Stimulated activated CD8-positive, alpha-beta memory T cell treated with anti-CD3 and anti-CD28 coated beads, Interleukin-2, amount 100 ng/mL, for 48 hours (primary cell): Measurements from ENCODE around the gene CHMP4B.

ENCODE experiments used
- DNase-seq, 2 donors: peaks; one replicate each; pipeline ENCODE4 v3.0.0-alpha.2; 2020; ENCODE audit warnings: low read depth in 2 of 2

The CHMP4B gene

GRCh38 chr20:33838035-33838864 is 27.1 kb downstream of the CHMP4B start:
- no peak for DNase-seq

GRCh38 chr20:33839591-33839990 is 28.4 kb downstream of the CHMP4B start:
- DNase-seq, result no peak

- no peak for DNase-seq
These were observed 29.0 kb downstream of the CHMP4B start for GRCh38 chr20:33840160-33840559.

GRCh38 chr20:33840759-33841435 is 29.7 kb downstream of the CHMP4B start:
- no peak for DNase-seq

- DNase-seq, result no peak
These were observed 30.3 kb downstream of the CHMP4B start for GRCh38 chr20:33841436-33841799.

- DNase-seq, result no peak
These were observed 31.2 kb downstream of the CHMP4B start for GRCh38 chr20:33842346-33842745.

GRCh38 chr20:33843050-33843449 is 31.9 kb downstream of the CHMP4B start:
- DNase-seq, result no peak

GRCh38 chr20:33843854-33844253 is 32.7 kb downstream of the CHMP4B start:
- no peak for DNase-seq

- no peak for DNase-seq
These were observed 35.3 kb downstream of the CHMP4B start for GRCh38 chr20:33846291-33846935.

- DNase-seq, result no peak
These were observed 35.9 kb downstream of the CHMP4B start for GRCh38 chr20:33847006-33847405.

GRCh38 chr20:33848391-33848790 is 37.2 kb downstream of the CHMP4B start:
- no peak for DNase-seq

GRCh38 chr20:33850159-33850558 is 39.0 kb downstream of the CHMP4B start:
- no peak for DNase-seq

GRCh38 chr20:33851842-33852466 is 40.8 kb downstream of the CHMP4B start:
- DNase-seq, result no peak

GRCh38 chr20:33852626-33853506 is 41.7 kb downstream of the CHMP4B start:
- DNase-seq, result no peak

GRCh38 chr20:33853507-33853813 is 42.3 kb downstream of the CHMP4B start:
- DNase-seq, result no peak

GRCh38 chr20:33857722-33858563 is 46.8 kb downstream of the CHMP4B start:
- DNase-seq, result no peak

- DNase-seq, result no peak
These were observed 47.5 kb downstream of the CHMP4B start for GRCh38 chr20:33858666-33859065.

GRCh38 chr20:33859157-33859695 is 48.1 kb downstream of the CHMP4B start:
- no peak for DNase-seq

- DNase-seq, result no peak
These were observed 48.6 kb downstream of the CHMP4B start for GRCh38 chr20:33859751-33860150.

GRCh38 chr20:33861458-33861857 is 50.3 kb downstream of the CHMP4B start:
- no peak for DNase-seq
